ENCODE results near the gene RPS6KL1.

RPS6KL1 gene

DNA sequence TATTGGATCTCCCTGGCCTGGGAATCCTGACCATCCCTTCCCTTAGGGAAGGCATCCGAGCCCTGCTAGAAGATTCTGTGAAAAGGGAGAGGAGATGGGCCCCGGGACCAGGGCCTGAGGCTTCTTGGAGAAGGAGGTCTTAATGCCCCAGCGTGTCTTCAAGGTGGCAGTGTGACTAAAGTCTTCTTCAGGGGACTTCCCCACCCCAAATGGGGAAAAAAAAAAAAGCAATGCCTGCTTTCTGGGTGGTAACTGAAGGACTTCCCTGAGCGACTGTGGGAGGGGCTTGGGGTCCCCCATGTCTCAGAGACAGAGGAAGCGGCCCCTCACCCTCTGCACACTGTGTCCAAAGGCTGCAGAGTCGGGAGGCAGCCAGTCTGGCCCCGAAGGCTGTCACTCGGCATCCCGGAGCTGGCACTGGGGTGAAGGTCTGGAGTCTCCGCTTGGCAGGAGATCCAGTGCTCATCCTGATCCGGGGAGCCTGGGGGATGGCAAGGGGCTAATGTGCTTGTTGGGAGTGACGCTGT is 40.2 kb upstream of the RPS6KL1 start:
- DNase-seq: no peak
- Histone ChIP-seq H3K4me1 (peaks cover 0 to 5% (median 0%) of the 10 kb centered on the region in 4 donors), H3K4me3 (no peak overlapping the region), H3K27me3 (no peaks in the 10 kb centered on the region), H3K27ac (no peak overlapping the region), H3K9me3 (no peaks in the 10 kb centered on the region), H3K36me3 (no peaks in the 10 kb centered on the region)
- TF ChIP-seq, protein P1, sequence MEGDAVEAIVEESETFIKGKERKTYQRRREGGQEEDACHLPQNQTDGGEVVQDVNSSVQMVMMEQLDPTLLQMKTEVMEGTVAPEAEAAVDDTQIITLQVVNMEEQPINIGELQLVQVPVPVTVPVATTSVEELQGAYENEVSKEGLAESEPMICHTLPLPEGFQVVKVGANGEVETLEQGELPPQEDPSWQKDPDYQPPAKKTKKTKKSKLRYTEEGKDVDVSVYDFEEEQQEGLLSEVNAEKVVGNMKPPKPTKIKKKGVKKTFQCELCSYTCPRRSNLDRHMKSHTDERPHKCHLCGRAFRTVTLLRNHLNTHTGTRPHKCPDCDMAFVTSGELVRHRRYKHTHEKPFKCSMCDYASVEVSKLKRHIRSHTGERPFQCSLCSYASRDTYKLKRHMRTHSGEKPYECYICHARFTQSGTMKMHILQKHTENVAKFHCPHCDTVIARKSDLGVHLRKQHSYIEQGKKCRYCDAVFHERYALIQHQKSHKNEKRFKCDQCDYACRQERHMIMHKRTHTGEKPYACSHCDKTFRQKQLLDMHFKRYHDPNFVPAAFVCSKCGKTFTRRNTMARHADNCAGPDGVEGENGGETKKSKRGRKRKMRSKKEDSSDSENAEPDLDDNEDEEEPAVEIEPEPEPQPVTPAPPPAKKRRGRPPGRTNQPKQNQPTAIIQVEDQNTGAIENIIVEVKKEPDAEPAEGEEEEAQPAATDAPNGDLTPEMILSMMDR (IDR thresholded peaks at IDR 0.05): no peak
- intact Hi-C loops (cut with DNase I; ENCODE audit: low total_unique reads): no loop called here

DNA sequence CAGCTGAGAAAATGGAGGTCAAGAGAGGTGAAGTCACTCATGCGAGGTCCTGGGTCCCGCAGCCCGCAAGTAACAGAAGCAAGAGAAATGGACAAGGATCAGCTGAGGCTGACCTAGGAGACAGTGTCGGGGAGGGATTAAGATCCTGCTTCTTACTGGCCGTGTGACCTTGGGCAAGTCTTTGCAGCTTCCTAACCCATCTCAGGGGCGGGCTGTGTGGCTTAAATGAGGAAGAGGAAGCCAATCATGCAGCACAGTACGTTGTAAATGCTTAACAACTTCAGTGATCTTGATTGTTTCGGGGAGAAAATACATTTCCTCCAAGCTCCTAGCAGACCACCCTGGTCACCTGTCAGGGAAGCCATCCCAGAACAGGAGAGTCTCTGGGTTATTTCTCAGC is 39.4 kb upstream of the RPS6KL1 start:
- no peak for DNase-seq
- Histone ChIP-seq H3K4me1 (peaks cover 0 to 5% (median 0%) of the 10 kb centered on the region in 4 donors), H3K36me3 (no peaks in the 10 kb centered on the region), H3K27ac (no peak overlapping the region), H3K9me3 (no peaks in the 10 kb centered on the region), H3K4me3 (no peak overlapping the region), H3K27me3 (no peaks in the 10 kb centered on the region)
- TF ChIP-seq, protein P1 (IDR thresholded peaks at IDR 0.05): no peak
- intact Hi-C loops (cut with DNase I; ENCODE audit: low total_unique reads): no loop called here

DNA sequence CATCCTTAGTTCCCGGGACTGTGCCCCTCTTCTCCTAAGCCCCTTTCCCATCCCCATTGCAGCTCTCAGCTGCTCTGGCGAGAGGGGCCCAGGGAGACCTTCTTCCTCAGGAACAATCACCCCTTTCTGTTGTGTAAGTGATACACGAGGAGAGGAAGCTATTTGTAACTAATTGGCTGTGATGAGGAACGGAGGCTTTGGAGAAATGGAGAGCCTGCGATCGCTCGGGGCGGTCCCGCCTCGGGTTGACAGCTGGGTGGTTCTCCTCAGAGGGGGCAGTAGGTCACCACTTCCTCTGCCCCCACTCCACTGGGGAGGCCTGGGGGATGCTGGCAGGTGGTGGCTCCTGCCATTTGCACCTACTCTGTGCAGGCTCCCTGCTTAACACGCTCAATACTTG is 39.0 kb upstream of the RPS6KL1 start:
- no peak overlapping the region for H3K27ac ChIP-seq
- H3K9me3 ChIP-seq: no peaks in the 10 kb centered on the region
- H3K4me3 ChIP-seq: no peak overlapping the region
- intact Hi-C loops (cut with DNase I; ENCODE audit: low total_unique reads): no loop called here
- no peaks in the 10 kb centered on the region for H3K27me3 ChIP-seq
- no peaks in the 10 kb centered on the region for H3K36me3 ChIP-seq
- TF ChIP-seq, protein P1 (IDR thresholded peaks at IDR 0.05): no peak
- no peak for DNase-seq
- H3K4me1 ChIP-seq: peaks cover 0 to 5% (median 0%) of the 10 kb centered on the region in 4 donors

DNA sequence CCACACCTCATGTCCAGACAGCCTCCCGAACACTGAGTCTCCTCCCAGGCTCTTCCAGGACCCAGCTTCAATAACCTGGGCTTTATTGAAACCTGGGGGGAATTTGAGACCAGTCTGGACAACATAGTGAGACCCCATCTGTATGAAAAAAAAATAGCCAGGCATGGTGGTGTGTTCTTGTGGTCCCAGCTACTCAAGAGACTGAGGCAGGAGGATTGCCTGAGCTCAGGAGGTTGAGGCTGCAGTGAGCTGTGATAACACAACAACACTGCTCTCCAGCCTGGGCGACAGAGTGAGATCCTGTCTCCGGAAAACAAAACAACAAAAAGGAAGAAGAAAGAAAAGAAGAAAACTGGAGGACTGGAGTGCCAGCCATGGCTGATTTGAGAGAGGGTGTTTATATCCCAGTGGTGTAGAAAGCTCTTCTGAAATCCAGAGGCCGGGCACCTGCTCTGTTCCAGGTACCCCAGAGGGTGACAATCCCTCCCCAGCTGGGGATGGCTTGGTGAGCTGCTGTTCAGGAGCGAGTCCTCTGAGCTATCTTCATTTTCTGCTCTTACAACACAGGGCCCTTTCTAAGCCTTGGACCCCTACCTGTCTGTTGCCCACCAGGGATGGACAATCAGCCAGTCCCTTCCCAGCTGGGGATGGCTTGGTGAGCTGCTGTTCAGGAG is 38.3 kb upstream of the RPS6KL1 start:
- Histone ChIP-seq H3K27me3 (no peaks in the 10 kb centered on the region), H3K4me3 (no peak overlapping the region), H3K9me3 (no peaks in the 10 kb centered on the region), H3K4me1 (peaks cover 0 to 5% (median under 1%) of the 10 kb centered on the region in 4 donors), H3K36me3 (no peaks in the 10 kb centered on the region), H3K27ac (no peak overlapping the region)
- TF ChIP-seq, protein P1 (IDR thresholded peaks at IDR 0.05): no peak
- no peak for DNase-seq
- intact Hi-C loops (cut with DNase I; ENCODE audit: low total_unique reads): no loop called here

DNA sequence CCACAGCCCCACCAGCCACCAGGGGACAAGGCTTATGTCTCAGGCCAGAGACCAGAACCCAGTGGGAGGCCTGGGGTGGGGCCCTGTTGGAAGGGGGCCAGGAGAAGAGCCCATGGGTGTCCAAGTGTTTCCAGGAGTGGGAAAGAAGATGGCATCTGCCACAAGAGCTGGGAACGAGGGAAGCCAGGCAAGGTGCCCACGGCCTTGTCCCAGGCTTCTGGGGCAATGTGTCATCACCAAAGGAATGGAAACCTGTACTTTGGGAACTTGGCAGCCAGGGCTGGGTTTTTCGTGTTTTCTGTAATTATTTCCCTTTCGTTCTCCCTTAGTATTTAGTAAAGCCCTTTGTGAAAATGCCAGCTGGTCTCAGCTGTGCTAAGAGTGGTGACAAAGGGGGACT is 37.7 kb upstream of the RPS6KL1 start:
- intact Hi-C loops (cut with DNase I; ENCODE audit: low total_unique reads): no loop called here
- TF ChIP-seq, protein P1 (IDR thresholded peaks at IDR 0.05): no peak
- DNase-seq: no peak

More for the DNA sequence above, 37.7 kb upstream of the RPS6KL1 start:
- H3K9me3 ChIP-seq: no peaks in the 10 kb centered on the region
- no peaks in the 10 kb centered on the region for H3K27me3 ChIP-seq
- H3K27ac ChIP-seq: no peak overlapping the region
- peaks cover 0 to 8% (median 6%) of the 10 kb centered on the region in 4 donors for H3K4me1 ChIP-seq
- H3K4me3 ChIP-seq: no peak overlapping the region
- no peaks in the 10 kb centered on the region for H3K36me3 ChIP-seq

All from tibial artery (tissue), 4 donors.